ENCODE data around the gene CNTRL.

Gene CNTRL

DNA sequence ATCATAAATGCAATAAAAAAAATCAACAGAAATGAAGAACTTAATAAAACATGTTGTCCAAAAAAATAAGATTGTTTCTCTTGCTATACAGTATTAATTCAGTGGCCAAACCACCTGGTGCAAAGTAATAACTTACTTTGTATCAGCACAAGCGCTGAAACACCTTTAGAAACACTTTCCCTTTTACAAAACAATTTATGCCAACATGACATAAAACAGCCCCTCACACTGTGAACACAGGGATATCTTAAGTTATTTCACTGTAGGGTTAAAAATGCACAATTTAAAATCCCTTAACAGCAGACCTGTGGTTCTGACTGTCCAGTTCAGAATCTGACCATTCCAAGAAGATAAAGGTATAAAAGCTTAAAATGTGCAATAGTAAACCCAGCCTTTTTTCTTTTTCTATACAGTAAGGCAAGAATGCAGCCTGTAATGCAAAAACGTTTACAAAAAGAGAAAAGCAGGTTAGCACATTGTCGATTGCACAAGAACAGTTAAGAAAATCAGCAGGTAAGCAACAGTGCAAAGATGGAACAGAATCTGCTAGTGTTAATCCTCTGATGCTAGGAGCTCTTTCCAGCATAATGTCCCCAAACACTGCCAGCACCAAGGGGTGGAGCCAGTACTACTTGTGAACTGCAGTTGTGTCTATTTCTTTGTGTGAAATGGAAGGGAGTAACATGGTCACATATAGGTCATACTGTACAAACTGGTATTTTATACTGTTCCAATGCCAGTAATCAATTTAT lies 105.4 kb downstream of the CNTRL start:
- H3K4me3 ChIP-seq (ENCODE audit: low read depth, low read length), result no peak overlapping the region
- no peak for DNase-seq (ENCODE audit: low read depth)
- TF ChIP-seq, protein P1, sequence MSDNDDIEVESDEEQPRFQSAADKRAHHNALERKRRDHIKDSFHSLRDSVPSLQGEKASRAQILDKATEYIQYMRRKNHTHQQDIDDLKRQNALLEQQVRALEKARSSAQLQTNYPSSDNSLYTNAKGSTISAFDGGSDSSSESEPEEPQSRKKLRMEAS (IDR thresholded peaks at IDR 0.05; ENCODE audit: low read depth, low read length), result no peak
- TF ChIP-seq, protein P2, sequence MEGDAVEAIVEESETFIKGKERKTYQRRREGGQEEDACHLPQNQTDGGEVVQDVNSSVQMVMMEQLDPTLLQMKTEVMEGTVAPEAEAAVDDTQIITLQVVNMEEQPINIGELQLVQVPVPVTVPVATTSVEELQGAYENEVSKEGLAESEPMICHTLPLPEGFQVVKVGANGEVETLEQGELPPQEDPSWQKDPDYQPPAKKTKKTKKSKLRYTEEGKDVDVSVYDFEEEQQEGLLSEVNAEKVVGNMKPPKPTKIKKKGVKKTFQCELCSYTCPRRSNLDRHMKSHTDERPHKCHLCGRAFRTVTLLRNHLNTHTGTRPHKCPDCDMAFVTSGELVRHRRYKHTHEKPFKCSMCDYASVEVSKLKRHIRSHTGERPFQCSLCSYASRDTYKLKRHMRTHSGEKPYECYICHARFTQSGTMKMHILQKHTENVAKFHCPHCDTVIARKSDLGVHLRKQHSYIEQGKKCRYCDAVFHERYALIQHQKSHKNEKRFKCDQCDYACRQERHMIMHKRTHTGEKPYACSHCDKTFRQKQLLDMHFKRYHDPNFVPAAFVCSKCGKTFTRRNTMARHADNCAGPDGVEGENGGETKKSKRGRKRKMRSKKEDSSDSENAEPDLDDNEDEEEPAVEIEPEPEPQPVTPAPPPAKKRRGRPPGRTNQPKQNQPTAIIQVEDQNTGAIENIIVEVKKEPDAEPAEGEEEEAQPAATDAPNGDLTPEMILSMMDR (IDR thresholded peaks at IDR 0.05; ENCODE audit: low read depth, low read length), result no peak
- no peak for TF ChIP-seq MYC (IDR thresholded peaks at IDR 0.05; ENCODE audit: low read depth, low read length)
- no peak for TF ChIP-seq POLR2A (IDR thresholded peaks at IDR 0.05; ENCODE audit: extremely low read depth, insufficient read length)

DNA sequence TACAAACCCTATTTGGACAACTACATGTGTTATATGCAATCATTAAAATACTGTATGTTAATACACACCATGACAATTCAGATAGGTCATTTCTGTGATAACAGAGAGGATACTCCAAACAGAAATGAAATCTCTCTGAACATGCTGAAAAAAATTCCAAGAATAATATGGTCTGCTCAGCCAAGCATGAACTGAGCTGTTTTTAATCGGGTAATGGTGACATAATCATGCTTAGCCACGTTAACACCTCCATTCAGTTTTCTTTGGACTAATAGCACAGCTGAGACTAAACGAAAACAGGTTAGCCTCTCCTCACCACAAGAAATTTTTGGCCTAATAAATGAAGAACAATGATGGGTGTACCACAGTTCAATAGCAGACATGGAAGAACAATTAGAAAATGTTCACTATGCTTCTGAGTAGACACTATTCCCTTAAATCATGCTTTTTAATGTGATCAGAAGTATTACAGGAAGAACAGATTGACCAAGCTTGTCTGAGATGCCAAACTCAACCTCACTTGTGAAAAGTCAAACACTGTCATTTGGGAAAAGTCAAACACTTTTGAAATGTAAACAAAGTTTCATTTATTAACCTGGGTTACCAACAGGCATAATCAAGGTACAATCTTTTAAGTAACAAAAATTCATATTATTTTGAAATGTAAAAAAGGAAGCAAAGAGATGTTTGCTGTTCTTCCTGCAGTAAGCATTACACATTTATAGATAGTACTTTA lies 107.5 kb downstream of the CNTRL start:
- DNase-seq (ENCODE audit: low read depth), result no peak
- TF ChIP-seq POLR2A (IDR thresholded peaks at IDR 0.05; ENCODE audit: extremely low read depth, insufficient read length), result no peak
- no peak for TF ChIP-seq MYC (IDR thresholded peaks at IDR 0.05; ENCODE audit: low read depth, low read length)
- TF ChIP-seq, protein P1 (IDR thresholded peaks at IDR 0.05; ENCODE audit: low read depth, low read length), result no peak
- TF ChIP-seq, protein P2 (IDR thresholded peaks at IDR 0.05; ENCODE audit: low read depth, low read length), result no peak
- H3K4me3 ChIP-seq (ENCODE audit: low read depth, low read length), result no peak overlapping the region

DNA sequence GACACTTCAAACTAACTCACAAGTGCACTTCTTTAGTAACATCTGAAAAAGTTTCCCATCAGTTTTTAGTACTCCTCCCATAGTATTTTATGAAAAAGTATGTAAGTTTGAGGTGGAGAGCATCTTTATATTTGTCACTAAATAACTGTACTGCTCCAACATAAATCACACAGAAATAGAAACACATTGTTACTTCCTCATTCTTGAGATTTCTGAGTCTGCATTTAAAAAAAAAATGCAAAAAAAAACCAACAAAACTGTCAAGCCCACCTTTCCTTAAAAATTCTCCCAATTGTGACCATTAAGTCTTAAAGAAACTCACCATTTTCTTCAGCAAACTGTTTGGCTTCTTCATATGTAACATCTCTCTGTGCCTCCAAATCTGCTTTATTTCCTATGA lies 108.2 kb downstream of the CNTRL start:
- DNase-seq (ENCODE audit: low read depth), result no peak
- no peak overlapping the region for H3K4me3 ChIP-seq (ENCODE audit: low read depth, low read length)

DNA sequence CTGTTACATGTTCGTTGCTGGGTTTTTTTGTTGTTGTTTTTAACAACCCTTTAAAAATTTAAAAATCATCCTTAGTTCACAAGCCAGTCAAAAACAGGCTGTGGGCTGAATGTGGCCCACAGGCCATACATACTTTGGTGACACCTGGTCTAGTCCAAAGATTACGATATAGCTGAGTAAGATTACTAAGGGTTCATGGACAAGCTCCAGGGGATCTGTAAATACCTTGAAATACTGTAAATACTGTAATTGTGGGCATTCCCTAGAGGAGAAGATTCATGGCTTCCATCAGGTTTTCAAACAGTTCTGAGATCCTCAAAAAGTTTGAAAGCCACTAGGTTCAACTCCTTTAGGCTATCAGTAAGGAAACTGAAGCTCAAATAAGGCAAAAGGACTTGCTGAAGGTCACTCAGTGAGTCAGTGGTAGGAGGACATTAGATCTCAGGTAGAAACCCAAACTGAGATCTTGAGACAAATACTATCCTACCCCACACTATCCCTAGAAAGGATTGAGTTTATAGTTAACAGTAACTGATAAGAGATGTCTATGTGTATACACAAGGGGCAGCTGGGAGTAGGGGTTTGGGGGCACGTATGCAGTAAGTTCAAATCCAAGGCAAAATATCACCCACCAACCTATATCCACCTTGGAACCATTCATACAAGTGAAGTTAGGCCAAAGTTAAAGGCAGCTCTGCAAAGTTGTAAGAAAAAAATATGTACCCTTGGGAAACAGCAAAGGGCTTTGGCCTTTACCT lies 109.1 kb downstream of the CNTRL start:
- no peak for TF ChIP-seq MYC (IDR thresholded peaks at IDR 0.05; ENCODE audit: low read depth, low read length)
- TF ChIP-seq, protein P1 (IDR thresholded peaks at IDR 0.05; ENCODE audit: low read depth, low read length), result no peak
- TF ChIP-seq, protein P2 (IDR thresholded peaks at IDR 0.05; ENCODE audit: low read depth, low read length), result no peak
- TF ChIP-seq POLR2A (IDR thresholded peaks at IDR 0.05; ENCODE audit: extremely low read depth, insufficient read length), result no peak
- no peak overlapping the region for H3K4me3 ChIP-seq (ENCODE audit: low read depth, low read length)
- DNase-seq (ENCODE audit: low read depth), result no peak

More for the DNA sequence above, 108.2 kb downstream of the CNTRL start:
- TF ChIP-seq MYC (IDR thresholded peaks at IDR 0.05; ENCODE audit: low read depth, low read length) (no peak), POLR2A (IDR thresholded peaks at IDR 0.05; ENCODE audit: extremely low read depth, insufficient read length) (no peak)
- TF ChIP-seq, protein P2 (IDR thresholded peaks at IDR 0.05; ENCODE audit: low read depth, low read length), result no peak
- TF ChIP-seq, protein P1 (IDR thresholded peaks at IDR 0.05; ENCODE audit: low read depth, low read length), result no peak

DNA sequence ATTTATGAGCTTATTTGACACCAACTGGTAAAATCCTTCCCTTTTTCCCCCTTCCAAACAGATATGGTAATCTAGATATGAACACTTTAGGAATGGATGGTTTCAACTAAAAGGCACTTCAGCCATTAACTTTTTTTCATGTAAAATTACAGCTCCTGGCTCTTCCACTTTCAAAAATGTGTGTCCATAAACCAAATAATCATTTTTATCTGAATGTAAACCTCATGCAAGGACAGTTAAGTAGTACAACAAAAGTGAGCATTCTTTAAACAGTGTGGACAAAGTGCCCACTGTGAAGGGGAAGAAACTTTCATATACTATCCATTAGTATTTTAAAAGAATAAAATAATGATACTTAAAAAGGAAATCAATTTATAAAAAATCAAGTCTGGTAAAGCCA lies 109.7 kb downstream of the CNTRL start:
- no peak overlapping the region for H3K4me3 ChIP-seq (ENCODE audit: low read depth, low read length)
- TF ChIP-seq POLR2A (IDR thresholded peaks at IDR 0.05; ENCODE audit: extremely low read depth, insufficient read length), result no peak
- TF ChIP-seq, protein P1 (IDR thresholded peaks at IDR 0.05; ENCODE audit: low read depth, low read length), result no peak
- TF ChIP-seq, protein P2 (IDR thresholded peaks at IDR 0.05; ENCODE audit: low read depth, low read length), result no peak
- TF ChIP-seq MYC (IDR thresholded peaks at IDR 0.05; ENCODE audit: low read depth, low read length), result no peak
- no peak for DNase-seq (ENCODE audit: low read depth)

Measured in NB4 (cell line).